T-helper 17 cell (primary cell): ENCODE results near the gene PUM1. TPM values are rescaled to one million over a fixed set of nuclear protein-coding genes. Genes with fewer than 3 reads are reported as not detected.
A peak's percentile ranks its signal among the peaks of the same experiment; 100 is the strongest.

Experiments
- ATAC-seq: fragments of 150-1000 bp; cut with Tn5 transposase; 2 replicates; pipeline ENCODE4 v1.10.0; 2021; ENCODE audit warnings: mild to moderate bottlenecking, moderate library complexity
- DNase-seq, 3 donors: peaks; one replicate each; pipeline versions ENCODE4 v3.0.0 to v3.0.0-alpha.2; 2020 to 2021
- H3K9me3 ChIP-seq: one replicate; pipeline ENCODE4 v1.7.0; 2013; ENCODE audit warnings: low read length, mild to moderate bottlenecking; ENCODE audit not compliant: control insufficient read depth, poor library complexity, severe bottlenecking
- H3K27ac Mint-ChIP-seq: one replicate; pipeline ENCODE4 v1.8.0; 2022; ENCODE audit warnings: mild to moderate bottlenecking, moderate library complexity, mixed read lengths
- H3K27me3 Mint-ChIP-seq: one replicate; pipeline ENCODE4 v1.8.0; 2022; ENCODE audit warnings: mixed read lengths
- H3K36me3 Mint-ChIP-seq: one replicate; pipeline ENCODE4 v1.8.0; 2022; ENCODE audit warnings: low read depth, mixed read lengths
- H3K4me1 Mint-ChIP-seq: one replicate; pipeline ENCODE4 v1.8.0; 2022; ENCODE audit warnings: mild to moderate bottlenecking, mixed read lengths
- H3K4me3 Mint-ChIP-seq: one replicate; pipeline ENCODE4 v1.8.0; 2022; ENCODE audit warnings: mild to moderate bottlenecking, moderate library complexity, mixed read lengths
- total RNA-seq, 4 donors: library from RNA in 2 of 4; stranded (reverse) in 2 of 4; gene quantifications; one replicate each; pipeline ENCODE4 v1.2.3 and lab custom pipeline; 2022 to 2026

The PUM1 gene
- total RNA-seq, 2 donors from 2014 or later = 186 to 202 TPM

DNA sequence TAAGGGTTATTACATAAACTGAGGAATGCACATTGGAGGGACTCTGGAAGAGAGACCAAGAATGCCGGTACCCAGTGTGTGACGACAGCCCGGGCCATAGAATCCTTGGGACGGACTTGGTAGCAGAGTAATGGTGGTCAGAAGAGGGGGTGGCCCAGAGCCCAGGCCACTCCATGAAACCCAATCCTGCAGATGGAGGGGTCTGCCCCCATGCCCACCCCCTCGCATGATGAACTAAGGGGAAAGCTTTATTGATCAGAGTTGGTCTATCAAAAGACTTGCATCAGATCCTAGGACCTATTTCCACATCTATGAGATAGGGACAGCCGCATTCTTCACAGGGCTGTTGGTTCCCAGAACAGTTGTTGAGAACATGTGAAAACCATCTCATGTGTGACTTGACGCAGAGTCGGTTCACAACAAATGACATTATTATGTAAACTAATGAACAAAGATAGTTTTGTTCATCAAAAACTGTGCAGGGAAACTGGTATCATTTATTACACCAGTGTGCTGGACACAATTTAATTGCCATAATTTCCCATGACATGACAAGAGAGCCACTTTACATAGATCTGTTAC, 135.5 kb downstream of the PUM1 start:
- ATAC-seq (peak; percentile 23), DNase-seq (no peak)
- Mint-ChIP-seq H3K27ac (no peak overlapping the region), H3K4me1 (peaks cover 13% of the 10 kb centered on the region), H3K4me3 (no peak overlapping the region), H3K27me3 (no peaks in the 10 kb centered on the region), H3K36me3 (peaks cover 9% of the 10 kb centered on the region)
- H3K9me3 ChIP-seq = no peaks in the 10 kb centered on the region

DNA sequence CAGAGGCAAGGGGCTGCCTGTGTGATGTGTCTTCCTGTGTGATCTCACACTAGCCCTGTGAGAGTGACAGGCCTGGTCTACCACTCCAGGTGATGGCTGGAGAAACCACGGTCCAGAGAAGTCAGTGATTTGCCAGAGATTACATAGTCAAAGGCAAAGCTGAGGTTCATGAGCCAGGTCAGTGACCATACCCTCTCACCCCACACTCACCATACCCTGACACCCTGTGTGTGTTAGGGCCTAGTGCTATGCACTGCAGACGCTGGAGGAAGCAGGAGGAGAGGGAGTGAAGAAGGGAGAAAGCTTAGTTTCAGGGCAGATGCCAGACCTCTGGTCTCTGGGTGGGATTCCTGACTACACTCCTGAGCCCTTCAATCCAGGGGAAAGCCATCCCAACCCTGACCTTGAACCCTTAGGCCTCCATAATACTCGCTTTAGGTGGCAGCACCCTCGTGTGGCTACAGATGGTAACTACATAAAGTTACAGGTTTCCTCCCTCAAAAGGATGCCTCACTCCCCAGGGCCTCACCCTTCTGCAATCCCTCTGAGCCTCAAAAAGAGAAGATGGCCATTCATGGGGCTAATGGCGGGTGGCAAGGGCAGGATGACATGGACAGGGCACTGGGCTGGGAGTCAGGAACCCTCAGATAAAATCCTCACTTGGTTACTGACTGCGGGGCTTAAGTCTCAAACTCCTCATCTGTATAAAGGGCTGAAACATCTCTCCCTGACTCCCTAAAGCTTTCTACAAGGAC, 136.2 kb downstream of the PUM1 start:
- DNase-seq = peak in 1 of 3 donors; percentile 41

DNA sequence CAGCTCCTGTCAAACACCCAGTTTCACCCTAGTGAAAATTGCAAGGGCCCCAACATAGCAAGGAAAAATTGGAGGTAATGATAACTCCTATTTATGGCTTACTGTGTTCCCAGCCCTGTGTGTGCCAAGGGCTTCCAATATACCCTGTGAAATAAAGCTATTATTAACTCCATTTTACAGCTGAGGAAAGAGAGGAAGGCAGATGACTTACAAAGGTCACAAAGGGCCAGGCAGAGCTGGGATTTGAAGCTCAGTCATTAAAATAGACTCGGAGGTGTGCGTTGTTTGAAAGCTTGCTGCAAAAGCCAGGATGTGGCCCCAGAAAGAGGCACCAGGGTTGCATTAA, 136.8 kb downstream of the PUM1 start:
- ATAC-seq (no peak), DNase-seq (no peak)
- Mint-ChIP-seq H3K27me3 (no peaks in the 10 kb centered on the region), H3K36me3 (no peaks in the 10 kb centered on the region), H3K4me1 (peaks cover 8% of the 10 kb centered on the region), H3K4me3 (no peak overlapping the region), H3K27ac (no peak overlapping the region)
- no peaks in the 10 kb centered on the region for H3K9me3 ChIP-seq

More for the DNA sequence above, 136.2 kb downstream of the PUM1 start:
- Mint-ChIP-seq H3K27me3 (no peaks in the 10 kb centered on the region), H3K36me3 (peaks cover 4% of the 10 kb centered on the region), H3K4me1 (peaks cover 8% of the 10 kb centered on the region), H3K4me3 (no peak overlapping the region), H3K27ac (no peak overlapping the region)
- peak; percentile 78 for ATAC-seq
- no peaks in the 10 kb centered on the region for H3K9me3 ChIP-seq

DNA sequence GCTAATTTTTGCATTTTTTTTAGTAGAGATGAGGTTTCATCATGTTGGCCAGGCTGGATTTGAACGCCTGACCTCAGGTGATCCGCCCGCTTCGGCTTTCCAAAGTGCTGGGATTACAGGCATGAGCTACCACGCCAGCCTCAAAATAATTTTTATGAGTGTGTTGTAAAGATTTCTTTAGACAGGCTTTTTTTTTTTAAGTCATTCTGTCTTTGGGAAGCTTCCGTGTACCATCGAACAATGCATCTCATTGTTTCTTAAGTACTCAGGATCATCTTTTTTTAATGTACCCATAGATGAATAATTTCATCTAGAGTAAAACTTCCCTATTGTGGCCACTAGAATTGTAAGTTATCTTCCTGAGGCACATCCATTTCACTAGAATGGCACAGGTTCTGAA, 137.3 kb downstream of the PUM1 start:
- no peak for ATAC-seq
- no peak for DNase-seq
- Mint-ChIP-seq H3K36me3 (no peaks in the 10 kb centered on the region), H3K4me1 (peaks cover 8% of the 10 kb centered on the region), H3K4me3 (no peak overlapping the region), H3K27me3 (no peaks in the 10 kb centered on the region), H3K27ac (no peak overlapping the region)
- no peaks in the 10 kb centered on the region for H3K9me3 ChIP-seq

DNA sequence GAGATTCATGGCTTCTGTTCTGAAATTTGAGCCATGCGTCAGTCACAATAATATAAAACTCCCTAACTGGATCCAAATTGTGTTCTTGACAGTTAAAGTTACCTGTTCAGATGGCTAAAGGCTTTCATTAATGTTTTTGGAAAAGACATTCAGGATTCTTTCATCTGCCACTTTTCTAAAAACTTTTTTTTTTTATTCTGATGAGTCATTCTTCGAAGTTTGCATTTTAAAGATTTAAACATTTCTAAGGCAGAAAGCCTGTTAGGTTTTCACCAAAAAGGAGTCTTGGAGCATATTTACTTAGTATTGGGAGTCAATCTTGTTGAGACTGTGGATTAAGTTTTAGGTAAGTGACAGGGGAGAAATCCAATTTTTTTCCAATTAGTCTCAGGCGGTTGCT, 138.1 kb downstream of the PUM1 start:
- H3K4me1 Mint-ChIP-seq = peaks cover 8% of the 10 kb centered on the region
- DNase-seq (no peak), ATAC-seq (no peak)
- H3K27ac Mint-ChIP-seq = no peak overlapping the region
- no peaks in the 10 kb centered on the region for H3K9me3 ChIP-seq
- no peak overlapping the region for H3K4me3 Mint-ChIP-seq
- peaks cover 5% of the 10 kb centered on the region for H3K27me3 Mint-ChIP-seq
- H3K36me3 Mint-ChIP-seq = no peaks in the 10 kb centered on the region

DNA sequence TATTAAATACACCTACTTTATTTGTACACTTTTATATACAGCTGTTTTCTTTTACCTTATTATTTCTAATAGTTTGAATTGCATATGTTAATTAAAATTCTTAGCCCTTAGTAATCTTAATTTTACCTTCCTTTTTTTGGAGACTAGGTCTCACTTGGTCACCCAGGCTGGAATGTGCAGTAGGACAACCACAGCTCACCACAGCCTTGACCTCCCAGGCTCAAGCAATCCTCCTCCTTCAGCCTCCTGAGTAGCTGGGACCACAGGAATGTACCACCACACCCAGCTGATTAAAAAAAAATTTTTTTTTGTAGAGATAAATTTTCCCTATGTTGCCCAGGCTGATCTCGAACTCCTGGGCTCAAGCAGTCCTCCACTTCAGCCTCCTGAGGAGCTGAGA, 141.9 kb downstream of the PUM1 start:
- Mint-ChIP-seq H3K27me3 (peaks cover 6% of the 10 kb centered on the region), H3K4me1 (peaks cover 3% of the 10 kb centered on the region), H3K36me3 (no peaks in the 10 kb centered on the region), H3K4me3 (no peak overlapping the region), H3K27ac (no peak overlapping the region)
- no peak for DNase-seq
- no peaks in the 10 kb centered on the region for H3K9me3 ChIP-seq
- no peak for ATAC-seq

DNA sequence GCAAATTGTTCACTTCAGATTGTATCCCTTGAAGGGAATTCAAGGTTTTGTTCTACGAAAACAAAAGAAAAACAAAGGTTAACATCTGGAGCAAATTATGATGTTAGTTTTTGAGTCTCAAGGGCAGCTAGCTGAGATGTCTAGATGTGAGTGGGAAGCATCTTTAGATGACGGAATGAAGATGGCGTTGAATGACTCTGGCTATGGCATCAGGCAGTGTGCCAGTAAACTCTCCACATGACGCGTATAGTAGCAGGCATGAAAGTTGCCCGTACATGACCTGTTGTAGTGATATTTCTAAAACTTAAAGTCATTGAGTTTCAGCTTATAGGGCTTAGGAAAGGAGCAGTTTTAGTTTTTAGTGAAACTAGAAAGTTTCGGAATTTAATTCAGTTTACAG, 144.7 kb downstream of the PUM1 start:
- Mint-ChIP-seq H3K36me3 (no peaks in the 10 kb centered on the region), H3K4me1 (peaks cover 3% of the 10 kb centered on the region), H3K4me3 (no peak overlapping the region), H3K27me3 (peaks cover 6% of the 10 kb centered on the region), H3K27ac (no peak overlapping the region)
- ATAC-seq = no peak
- no peak for DNase-seq
- H3K9me3 ChIP-seq = no peaks in the 10 kb centered on the region

DNA sequence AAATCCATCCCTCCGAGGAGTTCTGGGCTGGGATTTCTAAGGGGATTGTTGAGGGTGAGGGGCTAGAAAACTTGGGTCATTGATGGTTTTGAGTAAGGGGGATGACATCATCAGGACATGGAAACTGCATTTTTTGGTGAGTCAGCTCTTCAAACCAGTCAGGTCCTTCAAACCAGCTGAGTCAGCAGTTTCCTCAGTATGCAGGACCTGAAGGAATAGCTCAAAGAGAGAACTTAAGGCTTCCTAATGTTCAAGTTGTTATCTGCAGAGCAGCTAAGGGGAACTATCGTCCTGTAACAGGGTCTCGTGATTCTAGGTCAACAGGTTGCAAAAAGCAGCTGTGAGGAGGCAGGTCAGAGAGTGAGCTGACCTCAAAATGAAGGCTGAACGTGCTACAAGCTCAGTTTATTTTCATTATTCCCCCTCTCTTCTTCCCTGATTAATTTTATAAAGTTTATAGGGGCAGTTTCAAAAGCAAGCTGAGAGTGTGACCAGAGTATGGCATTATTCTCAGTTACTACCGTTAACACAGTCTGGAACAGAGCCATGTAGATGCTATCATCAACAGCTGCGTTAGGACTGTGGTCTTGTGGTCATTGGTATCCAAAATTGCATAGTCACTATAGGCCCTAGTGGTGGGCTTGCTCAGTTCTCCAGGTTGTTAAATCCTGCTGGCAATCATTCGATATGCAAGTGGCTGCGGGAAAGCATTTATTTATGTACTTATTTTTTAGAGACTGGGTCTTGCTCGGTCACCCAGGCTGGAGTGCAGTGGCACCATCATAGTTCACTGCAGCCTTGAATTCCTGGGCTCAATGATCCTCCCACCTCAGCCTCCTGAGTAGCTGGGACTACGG, 146.3 kb downstream of the PUM1 start:
- no peaks in the 10 kb centered on the region for H3K36me3 Mint-ChIP-seq
- DNase-seq (no peak), ATAC-seq (no peak)
- no peak overlapping the region for H3K27ac Mint-ChIP-seq
- H3K27me3 Mint-ChIP-seq = peaks cover 6% of the 10 kb centered on the region
- H3K4me3 Mint-ChIP-seq = no peak overlapping the region
- peaks cover 3% of the 10 kb centered on the region for H3K4me1 Mint-ChIP-seq
- no peaks in the 10 kb centered on the region for H3K9me3 ChIP-seq

DNA sequence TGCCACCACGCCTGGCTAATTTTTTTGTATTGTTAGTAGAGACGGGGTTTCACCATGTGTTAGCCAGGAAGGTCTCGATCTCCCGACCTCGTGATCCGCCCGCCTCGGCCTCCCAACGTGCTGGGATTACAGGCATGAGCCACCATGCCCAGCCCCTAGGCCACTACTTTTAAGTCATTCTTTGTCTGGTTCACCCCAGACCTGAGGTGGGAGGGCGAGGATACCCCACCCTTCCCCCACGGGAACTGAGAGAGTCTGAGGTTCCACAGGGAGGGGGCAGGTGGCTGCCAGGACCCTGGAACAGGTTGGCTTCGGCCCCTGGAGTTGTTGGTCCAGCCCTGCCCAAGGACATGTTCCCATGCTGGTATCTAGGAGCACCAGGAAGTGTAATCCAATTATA, 149.2 kb downstream of the PUM1 start:
- DNase-seq = no peak
- no peaks in the 10 kb centered on the region for H3K36me3 Mint-ChIP-seq

DNA sequence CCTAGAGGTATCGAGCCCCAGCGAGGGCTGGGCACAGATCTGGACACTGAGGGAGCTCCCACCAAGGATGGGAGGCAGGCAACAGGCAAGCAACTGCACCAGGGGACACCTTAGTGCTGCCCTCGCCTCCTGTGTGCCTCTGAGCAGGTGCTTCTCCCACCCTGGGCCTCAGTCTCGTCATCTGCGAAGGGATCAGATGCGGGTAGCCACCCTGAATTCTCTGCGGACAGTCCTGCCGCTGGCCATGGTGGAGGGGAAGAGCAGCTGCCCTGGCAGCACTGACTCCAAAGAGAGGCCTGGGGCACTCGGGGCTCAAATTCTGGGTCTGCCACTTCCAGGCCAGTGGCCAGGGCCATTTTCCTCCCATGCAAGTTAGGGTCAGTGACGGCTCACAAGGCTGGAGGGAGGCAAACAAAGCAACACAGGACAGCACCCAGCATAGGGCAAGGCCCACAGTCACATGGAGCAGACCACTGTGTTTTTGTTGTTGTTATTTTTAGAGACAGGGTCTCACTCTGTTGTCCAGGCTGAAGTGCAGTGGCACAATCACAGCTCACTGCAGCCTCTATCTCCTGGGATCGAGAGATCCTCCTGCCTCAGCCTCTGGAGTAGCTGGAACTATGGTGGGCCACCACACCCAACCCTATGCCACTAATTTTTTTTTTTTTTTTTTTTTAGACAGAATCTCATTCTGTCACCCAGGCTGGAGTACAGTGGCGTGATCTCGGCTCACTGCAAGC, 149.9 kb downstream of the PUM1 start:
- ATAC-seq (no peak), DNase-seq (no peak)
- no peaks in the 10 kb centered on the region for H3K9me3 ChIP-seq
- Mint-ChIP-seq H3K4me1 (peaks cover 4% of the 10 kb centered on the region), H3K27me3 (peaks cover 3% of the 10 kb centered on the region), H3K36me3 (no peaks in the 10 kb centered on the region), H3K27ac (peak overlapping the region; percentile 24), H3K4me3 (no peak overlapping the region)

More for the DNA sequence above, 149.2 kb downstream of the PUM1 start:
- no peak for ATAC-seq
- H3K9me3 ChIP-seq = no peaks in the 10 kb centered on the region
- no peak overlapping the region for H3K4me3 Mint-ChIP-seq
- peak overlapping the region; percentile 24 for H3K27ac Mint-ChIP-seq
- no peaks in the 10 kb centered on the region for H3K27me3 Mint-ChIP-seq
- peaks cover 3% of the 10 kb centered on the region for H3K4me1 Mint-ChIP-seq

DNA sequence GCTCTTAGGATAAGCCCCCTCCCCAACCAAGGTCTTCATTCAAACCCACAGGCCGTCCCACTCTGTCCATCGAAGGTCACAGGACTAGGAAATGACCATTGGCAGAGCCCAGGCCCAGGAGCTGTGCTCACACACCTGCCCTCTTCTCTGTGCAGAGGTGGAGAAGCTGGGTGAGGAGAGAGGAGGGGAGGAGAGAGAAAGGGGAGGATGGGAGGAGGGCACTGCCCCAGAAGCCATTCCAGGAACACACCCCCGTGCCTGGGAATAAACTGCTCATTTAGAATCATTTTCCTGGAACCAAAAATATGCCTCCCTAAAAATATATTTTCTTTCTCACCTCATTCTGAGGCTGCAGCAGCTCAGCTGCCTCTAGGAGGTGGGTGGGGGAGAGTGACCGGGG, 150.6 kb downstream of the PUM1 start:
- Mint-ChIP-seq H3K27me3 (peaks cover 10% of the 10 kb centered on the region), H3K4me1 (peaks cover 5% of the 10 kb centered on the region), H3K4me3 (no peak overlapping the region), H3K27ac (no peak overlapping the region), H3K36me3 (no peaks in the 10 kb centered on the region)
- ATAC-seq = no peak
- H3K9me3 ChIP-seq = no peaks in the 10 kb centered on the region
- DNase-seq = no peak

DNA sequence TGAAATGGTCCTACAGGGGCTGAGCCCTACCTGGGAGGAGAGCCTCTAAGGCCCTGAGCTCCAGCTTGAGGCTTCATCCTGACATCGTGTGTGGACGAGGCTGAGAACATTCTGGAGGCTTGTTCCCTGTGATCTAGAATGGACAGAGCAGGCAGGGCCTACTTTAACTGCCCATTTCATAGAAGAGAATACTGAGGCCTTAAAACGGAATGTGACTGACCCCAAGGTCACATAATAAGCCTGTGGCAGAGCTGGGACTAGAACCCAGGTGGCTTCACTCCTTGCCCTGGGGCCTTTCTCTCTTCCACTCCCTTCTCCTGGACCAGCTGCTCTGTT, 151.0 kb downstream of the PUM1 start:
- no peak overlapping the region for H3K4me3 Mint-ChIP-seq

More for the DNA sequence above, 151.0 kb downstream of the PUM1 start:
- Mint-ChIP-seq H3K4me1 (peaks cover 6% of the 10 kb centered on the region), H3K27me3 (peaks cover 14% of the 10 kb centered on the region), H3K27ac (no peak overlapping the region), H3K36me3 (peaks cover under 1% of the 10 kb centered on the region)
- DNase-seq (no peak), ATAC-seq (no peak)
- H3K9me3 ChIP-seq = no peaks in the 10 kb centered on the region
